ENCODE data around the gene NAT14. TPM values are rescaled to one million over a fixed set of nuclear protein-coding genes. Genes with fewer than 3 reads are reported as not detected.
A peak's percentile ranks its signal among the peaks of the same experiment; 100 is the strongest.

The NAT14 gene
- total RNA-seq, 3 donors from 2014 or later, result 1.9 to 11.3 (median 10.8) TPM

- Histone ChIP-seq H3K9me3 (no peaks in the 10 kb centered on the region), H3K4me1 (no peaks in the 10 kb centered on the region), H3K36me3 (no peaks in the 10 kb centered on the region), H3K4me3 (no peak overlapping the region), H3K27me3 (no peaks in the 10 kb centered on the region), H3K27ac (no peak overlapping the region)
- no peak for TF ChIP-seq POLR2AphosphoS5 (IDR thresholded peaks at IDR 0.05)
- intact Hi-C loops (cut with DNase I; ENCODE audit: low total_unique reads), result no loop called here
- DNase-seq (ENCODE audit: low spot score in 2 of 2), result no peak
These were observed 34.7 kb downstream of the NAT14 start for GRCh38 chr19:55519451-55520311.

- H3K27me3 ChIP-seq, result no peaks in the 10 kb centered on the region
These were observed 35.8 kb downstream of the NAT14 start for GRCh38 chr19:55520691-55521292.

DNA sequence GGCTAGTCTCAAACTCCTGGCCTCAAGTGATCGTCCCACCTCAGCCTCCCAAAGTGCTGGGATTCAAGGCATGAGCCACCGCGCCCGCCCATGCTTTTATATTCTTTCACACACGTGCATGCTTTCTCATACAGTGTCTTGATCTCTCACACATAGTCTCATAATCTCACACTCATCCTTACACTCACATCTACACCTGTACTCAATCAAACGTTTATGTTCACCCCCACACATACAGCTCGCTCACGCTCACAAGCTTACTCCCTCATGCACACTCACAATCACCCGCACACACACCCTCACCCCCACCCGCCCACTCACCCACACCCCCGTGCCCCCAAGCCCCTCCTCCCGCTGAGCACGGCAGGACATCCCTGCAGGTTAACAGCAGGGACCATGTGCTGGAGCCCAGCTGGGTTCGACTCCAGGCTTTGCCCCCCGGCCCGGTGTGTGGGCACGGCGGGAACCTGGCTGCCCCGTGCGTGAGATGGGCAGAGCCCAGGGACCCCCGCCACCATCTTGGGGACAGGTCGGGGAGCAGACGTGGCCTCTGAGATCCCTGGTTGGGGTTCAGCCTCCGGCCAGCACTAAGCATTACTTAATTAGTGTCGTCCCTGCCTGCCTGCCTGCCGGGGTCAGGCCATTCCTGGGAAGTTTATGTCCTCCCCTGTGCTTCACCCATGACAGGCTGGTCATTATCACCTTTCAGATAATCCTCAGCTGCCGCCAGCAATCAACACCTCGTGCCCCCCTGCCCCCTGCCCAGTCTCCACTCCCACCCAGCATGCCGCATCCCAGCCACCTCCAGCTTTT lies 40.5 kb downstream of the NAT14 start:
- H3K27me3 ChIP-seq, result no peaks in the 10 kb centered on the region
- H3K4me1 ChIP-seq, result peaks cover 0 to 3% of the 10 kb centered on the region in 2 donors
- no peak overlapping the region for H3K4me3 ChIP-seq
- intact Hi-C loops (cut with DNase I; ENCODE audit: low total_unique reads), result no loop called here
- H3K9me3 ChIP-seq, result no peaks in the 10 kb centered on the region
- no peak overlapping the region for H3K27ac ChIP-seq
- H3K36me3 ChIP-seq, result no peaks in the 10 kb centered on the region
- no peak for TF ChIP-seq CTCF (IDR thresholded peaks at IDR 0.05)
- no peak for TF ChIP-seq POLR2AphosphoS5 (IDR thresholded peaks at IDR 0.05)
- TF ChIP-seq POLR2A (IDR thresholded peaks at IDR 0.05), result no peak
- no peak for DNase-seq (ENCODE audit: low spot score in 2 of 2)

More at GRCh38 chr19:55520691-55521292, 35.8 kb downstream of the NAT14 start:
- no peak overlapping the region for H3K27ac ChIP-seq
- H3K4me3 ChIP-seq, result no peak overlapping the region
- intact Hi-C loops (cut with DNase I; ENCODE audit: low total_unique reads), result no loop called here
- no peaks in the 10 kb centered on the region for H3K4me1 ChIP-seq
- DNase-seq (ENCODE audit: low spot score in 2 of 2), result no peak
- no peaks in the 10 kb centered on the region for H3K9me3 ChIP-seq
- TF ChIP-seq CTCF (IDR thresholded peaks at IDR 0.05) (no peak), POLR2AphosphoS5 (IDR thresholded peaks at IDR 0.05) (no peak), POLR2A (IDR thresholded peaks at IDR 0.05) (no peak)
- no peaks in the 10 kb centered on the region for H3K36me3 ChIP-seq

- Histone ChIP-seq H3K36me3 (no peaks in the 10 kb centered on the region), H3K27ac (no peak overlapping the region), H3K9me3 (no peaks in the 10 kb centered on the region), H3K4me1 (peaks cover 0 to 3% of the 10 kb centered on the region in 2 donors), H3K4me3 (peak overlapping the region in 1 of 3 donors; percentile 30), H3K27me3 (no peaks in the 10 kb centered on the region)
- DNase-seq (ENCODE audit: low spot score in 2 of 2), result peak; percentile 38 to 78
- intact Hi-C loops (cut with DNase I; ENCODE audit: low total_unique reads), result no loop called here
- no peak for TF ChIP-seq POLR2AphosphoS5 (IDR thresholded peaks at IDR 0.05)
- no peak for TF ChIP-seq POLR2A (IDR thresholded peaks at IDR 0.05)
- TF ChIP-seq CTCF (IDR thresholded peaks at IDR 0.05), result no peak
These were observed 41.5 kb downstream of the NAT14 start for GRCh38 chr19:55526216-55527196.
